Testis (tissue), 2 donors: ENCODE results near the gene SHLD1.

Experiments
- CTCF ChIP-seq, 3 experiments: fragments of 450-650 bp in 2 of 3; fragments of 200-600 bp in 1 of 3; sonication (generic) in 1 of 3; IDR thresholded peaks; one replicate each; pipeline ENCODE4 v1.5.1; 2016 to 2019; ENCODE audit warnings: antibody characterized with exemption in 3 of 3, mild to moderate bottlenecking in 2 of 3, moderate library complexity in 1 of 3
- POLR2A ChIP-seq: fragments of 450-650 bp; IDR thresholded peaks from one replicate; pipeline ENCODE4 v1.6.1; 2017; ENCODE audit warnings: antibody characterized with exemption, mild to moderate bottlenecking, moderate library complexity

GRCh38 chr20:5848711-5849505, 98.7 kb downstream of the SHLD1 start:
- TF ChIP-seq CTCF (IDR thresholded peaks at IDR 0.05) (no peak), POLR2A (no peak)
